ENCODE results near the gene C10orf90. TPM values are rescaled to one million over a fixed set of nuclear protein-coding genes. Genes with fewer than 3 reads are reported as not detected.
A peak's percentile ranks its signal among the peaks of the same experiment; 100 is the strongest.

C10orf90 gene
- total RNA-seq, 1 experiment from 2014 or later, result not detected

GRCh38 chr10:126597211-126597610 lies 73.3 kb downstream of the C10orf90 start:
- DNase-seq (ENCODE audit: low read depth), result no peak
- in situ Hi-C loops (cut with HindIII; ENCODE audit: low pct_unique_long_range_greater_than_20kb, low sequenced_read_pairs), result no loop called here

- in situ Hi-C loops (cut with HindIII; ENCODE audit: low pct_unique_long_range_greater_than_20kb, low sequenced_read_pairs), result no loop called here
- DNase-seq (ENCODE audit: low read depth), result no peak
Observed at GRCh38 chr10:126596472-126597016, 73.9 kb downstream of the C10orf90 start.

GRCh38 chr10:126595160-126595559 lies 75.3 kb downstream of the C10orf90 start:
- in situ Hi-C loops (cut with HindIII; ENCODE audit: low pct_unique_long_range_greater_than_20kb, low sequenced_read_pairs), result no loop called here
- DNase-seq (ENCODE audit: low read depth), result no peak

GRCh38 chr10:126593968-126594701 lies 76.4 kb downstream of the C10orf90 start:
- DNase-seq (ENCODE audit: low read depth), result no peak
- in situ Hi-C loops (cut with HindIII; ENCODE audit: low pct_unique_long_range_greater_than_20kb, low sequenced_read_pairs), result no loop called here

GRCh38 chr10:126592901-126593300 lies 77.6 kb downstream of the C10orf90 start:
- in situ Hi-C loops (cut with HindIII; ENCODE audit: low pct_unique_long_range_greater_than_20kb, low sequenced_read_pairs), result no loop called here
- no peak for DNase-seq (ENCODE audit: low read depth)

DNA sequence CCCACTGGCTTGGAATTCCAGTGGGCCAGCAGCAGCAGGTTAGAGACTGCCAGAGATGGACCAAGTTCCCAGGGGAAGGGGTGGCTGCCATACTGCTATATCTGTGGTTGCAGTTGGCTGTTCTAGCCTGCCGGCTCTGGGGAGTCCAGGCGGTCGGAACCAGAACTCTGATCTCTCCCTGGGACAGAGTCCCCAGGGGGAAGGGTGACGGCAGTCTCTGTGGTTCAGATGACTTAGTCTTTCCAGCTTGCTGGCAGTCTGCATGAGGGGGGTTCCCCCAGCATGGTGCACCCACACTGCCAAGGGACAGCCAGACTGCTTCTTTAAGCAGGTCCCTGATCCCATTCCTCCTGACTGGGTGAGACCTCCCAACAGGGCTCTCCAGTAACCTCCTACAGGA lies 82.5 kb downstream of the C10orf90 start:
- no peak for DNase-seq (ENCODE audit: low read depth)

DNA sequence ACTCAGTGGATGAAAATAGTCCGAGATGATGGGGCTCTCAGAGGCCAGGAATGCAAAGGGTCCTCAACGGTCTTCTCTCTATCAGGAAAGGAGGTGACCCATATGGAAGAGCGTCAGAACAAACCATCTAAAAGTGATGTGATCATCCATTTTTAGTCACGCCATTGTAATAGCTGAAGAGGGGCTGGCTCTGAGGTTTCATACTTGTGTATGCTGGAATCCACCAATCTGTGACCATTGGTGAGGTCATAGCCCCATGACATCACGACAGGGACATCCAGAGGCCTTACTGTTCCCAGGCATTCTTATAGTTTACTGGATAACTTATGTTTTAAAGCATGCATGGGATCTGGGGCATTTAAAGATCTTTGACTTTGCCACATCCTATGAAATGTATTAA lies 83.6 kb downstream of the C10orf90 start:
- no peak for DNase-seq (ENCODE audit: low read depth)
- in situ Hi-C loops (cut with HindIII; ENCODE audit: low pct_unique_long_range_greater_than_20kb, low sequenced_read_pairs), result no loop called here

More for the DNA sequence above, 82.5 kb downstream of the C10orf90 start:
- in situ Hi-C loops (cut with HindIII; ENCODE audit: low pct_unique_long_range_greater_than_20kb, low sequenced_read_pairs), result no loop called here

DNA sequence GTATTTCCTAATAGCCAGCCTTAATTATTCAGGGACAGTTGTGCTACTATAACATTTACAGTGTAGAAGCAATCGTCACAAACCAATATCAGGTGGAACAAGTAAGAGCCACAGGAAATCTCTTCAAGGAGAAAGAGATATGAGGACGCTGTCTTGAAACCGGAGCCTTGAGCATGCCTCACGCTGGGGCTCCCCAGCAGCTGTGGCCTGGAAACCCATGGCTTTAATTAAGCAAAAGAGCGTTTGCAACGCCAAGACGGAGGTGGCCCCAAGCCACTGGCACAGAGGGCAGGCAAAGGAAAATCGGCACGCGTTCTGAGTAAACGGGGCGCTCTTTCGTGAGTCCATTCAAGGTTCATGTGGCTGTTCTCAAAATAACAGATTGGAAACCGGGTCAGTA lies 84.4 kb downstream of the C10orf90 start:
- in situ Hi-C loops (cut with HindIII; ENCODE audit: low pct_unique_long_range_greater_than_20kb, low sequenced_read_pairs), result no loop called here
- no peak for DNase-seq (ENCODE audit: low read depth)

- DNase-seq (ENCODE audit: low read depth), result no peak
- in situ Hi-C loops (cut with HindIII; ENCODE audit: low pct_unique_long_range_greater_than_20kb, low sequenced_read_pairs), result no loop called here
Observed at GRCh38 chr10:126585249-126586017, 85.1 kb downstream of the C10orf90 start.

DNA sequence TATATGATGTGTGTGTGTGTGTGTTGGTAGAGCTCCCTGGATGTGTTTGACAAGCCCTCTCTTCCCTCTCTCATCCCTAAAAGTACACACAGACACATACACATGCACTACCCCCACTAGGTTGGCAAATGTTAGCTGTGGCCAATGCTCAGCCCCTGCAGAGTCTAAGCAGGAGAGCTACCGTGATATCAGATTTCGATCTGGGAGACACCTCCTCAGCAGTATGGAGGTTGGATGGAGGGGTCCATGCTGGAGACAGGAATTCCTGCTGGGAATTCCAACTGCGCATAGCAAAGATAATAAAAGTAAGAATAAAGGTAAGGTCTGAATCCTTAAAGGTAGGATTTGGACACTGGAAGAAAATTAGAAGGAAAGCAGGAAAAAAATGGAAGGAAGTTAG lies 85.7 kb downstream of the C10orf90 start:
- no peak for DNase-seq (ENCODE audit: low read depth)
- in situ Hi-C loops (cut with HindIII; ENCODE audit: low pct_unique_long_range_greater_than_20kb, low sequenced_read_pairs), result no loop called here

- in situ Hi-C loops (cut with HindIII; ENCODE audit: low pct_unique_long_range_greater_than_20kb, low sequenced_read_pairs), result no loop called here
Observed at GRCh38 chr10:126583552-126584200, 86.8 kb downstream of the C10orf90 start.

GRCh38 chr10:126581648-126582046 lies 88.8 kb downstream of the C10orf90 start:
- in situ Hi-C loops (cut with HindIII; ENCODE audit: low pct_unique_long_range_greater_than_20kb, low sequenced_read_pairs), result no loop called here
- DNase-seq (ENCODE audit: low read depth), result no peak

More at GRCh38 chr10:126583552-126584200, 86.8 kb downstream of the C10orf90 start:
- DNase-seq (ENCODE audit: low read depth), result no peak

DNA sequence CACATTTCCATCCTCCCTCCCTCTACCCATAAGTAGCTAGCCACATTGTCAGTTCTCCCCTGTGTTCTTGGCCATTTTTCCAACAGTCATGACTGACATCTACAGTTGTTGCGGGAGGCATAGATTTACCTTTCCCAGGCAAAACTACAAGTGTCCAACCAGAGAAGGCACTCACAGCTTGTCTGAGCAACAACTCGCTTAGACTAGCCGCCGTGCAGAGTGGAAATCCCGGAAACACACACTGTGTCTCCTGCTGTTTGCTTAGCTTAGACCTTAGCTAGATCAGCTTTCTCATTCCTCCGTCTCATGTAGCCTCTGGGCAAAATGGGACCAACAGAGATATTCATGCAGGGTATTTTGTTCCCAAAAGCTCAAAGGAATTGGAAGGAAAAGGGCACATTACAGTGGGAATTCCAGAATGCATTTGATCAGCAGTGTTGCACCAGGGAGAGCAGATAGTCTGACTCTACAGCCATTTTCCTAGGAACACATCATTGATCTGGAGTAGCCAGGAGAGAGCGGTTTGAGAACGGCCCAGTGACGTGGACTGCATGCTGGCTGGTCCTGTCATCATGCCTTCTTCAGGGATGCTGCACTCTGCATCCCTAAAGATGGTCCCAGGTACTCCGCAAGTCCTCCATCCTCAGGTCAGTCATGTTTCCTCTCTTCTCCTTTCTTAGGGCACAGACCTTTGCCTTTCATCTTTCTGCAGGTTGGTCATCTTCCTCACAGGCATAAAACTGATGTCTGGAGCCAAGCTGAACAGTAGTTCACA lies 89.4 kb downstream of the C10orf90 start:
- in situ Hi-C loops (cut with HindIII; ENCODE audit: low pct_unique_long_range_greater_than_20kb, low sequenced_read_pairs), result no loop called here
- no peak for DNase-seq (ENCODE audit: low read depth)

- in situ Hi-C loops (cut with HindIII; ENCODE audit: low pct_unique_long_range_greater_than_20kb, low sequenced_read_pairs), result no loop called here
- DNase-seq (ENCODE audit: low read depth), result no peak
Observed at GRCh38 chr10:126576336-126576735, 94.2 kb downstream of the C10orf90 start.

DNA sequence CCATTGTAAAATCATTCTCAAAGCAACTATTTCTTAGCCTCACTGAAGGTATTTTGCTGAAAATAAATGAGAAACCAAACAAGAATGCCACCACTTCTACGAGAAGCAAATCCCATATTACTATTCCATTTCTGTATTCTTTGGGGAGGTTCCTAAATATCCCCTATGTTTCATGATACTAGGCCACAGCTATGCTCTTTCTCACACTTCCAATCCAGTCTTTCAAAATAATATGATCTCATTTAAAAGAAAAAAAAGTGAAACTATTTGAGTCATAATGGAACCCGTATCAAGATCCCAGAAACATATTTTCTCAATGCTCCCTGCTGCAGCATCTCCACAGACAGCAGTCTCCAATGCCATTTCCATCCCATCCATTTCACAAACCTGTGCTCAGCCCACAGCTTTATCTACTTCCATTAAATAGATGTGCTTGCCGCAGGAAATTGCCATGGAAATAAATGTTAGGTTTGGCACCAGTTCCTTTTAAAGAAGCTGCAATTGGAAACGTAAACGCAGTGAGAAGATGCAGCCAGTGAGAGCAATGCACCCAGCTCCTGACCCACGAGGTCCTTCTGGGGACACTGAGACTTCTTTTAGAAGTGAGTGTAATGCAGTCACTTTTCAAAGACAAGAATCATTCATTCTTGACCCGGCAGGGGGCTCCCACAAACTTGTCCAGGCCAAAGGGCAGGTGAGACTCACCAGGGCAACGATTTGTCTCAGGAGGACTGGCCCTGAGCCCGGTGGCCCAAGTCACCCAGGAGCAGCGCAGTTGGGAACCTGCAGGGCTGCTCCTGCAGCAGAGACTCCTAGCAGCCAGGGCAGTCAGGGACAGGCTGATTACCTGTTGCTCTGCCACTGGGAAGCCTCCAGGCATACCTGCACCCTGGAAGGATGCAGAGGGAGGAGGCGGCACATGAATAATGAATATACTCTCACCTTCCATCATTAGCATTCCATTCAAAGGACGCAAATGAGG lies 99.6 kb downstream of the C10orf90 start:
- in situ Hi-C loops (cut with HindIII; ENCODE audit: low pct_unique_long_range_greater_than_20kb, low sequenced_read_pairs), result no loop called here
- no peak for DNase-seq (ENCODE audit: low read depth)

- in situ Hi-C loops (cut with HindIII; ENCODE audit: low pct_unique_long_range_greater_than_20kb, low sequenced_read_pairs), result no loop called here
- no peak for DNase-seq (ENCODE audit: low read depth)
Observed at GRCh38 chr10:126570245-126570570, 100.3 kb downstream of the C10orf90 start.

GRCh38 chr10:126569513-126570244 lies 100.8 kb downstream of the C10orf90 start:
- in situ Hi-C loops (cut with HindIII; ENCODE audit: low pct_unique_long_range_greater_than_20kb, low sequenced_read_pairs), result no loop called here
- peak; percentile 24 for DNase-seq (ENCODE audit: low read depth)

All from Caki2 (cell line).